GM20431 (cell line): ENCODE measurements around the gene PDCD7.
"Not testable (repeated sequence)": the region's sequence is repeated elsewhere in the genome, so short reads cannot be mapped to it uniquely, and the experiment has no call there.

Experiments
- in situ Hi-C: fragments of 300-500 bp; cut with MseI, MboI; formaldehyde crosslinking; loops from one replicate; pipeline ENCODE4 v1.15.0; 2020; ENCODE audit warnings: low sequenced_read_pairs; ENCODE audit not compliant: unreplicated experiment

Gene PDCD7, protein sequence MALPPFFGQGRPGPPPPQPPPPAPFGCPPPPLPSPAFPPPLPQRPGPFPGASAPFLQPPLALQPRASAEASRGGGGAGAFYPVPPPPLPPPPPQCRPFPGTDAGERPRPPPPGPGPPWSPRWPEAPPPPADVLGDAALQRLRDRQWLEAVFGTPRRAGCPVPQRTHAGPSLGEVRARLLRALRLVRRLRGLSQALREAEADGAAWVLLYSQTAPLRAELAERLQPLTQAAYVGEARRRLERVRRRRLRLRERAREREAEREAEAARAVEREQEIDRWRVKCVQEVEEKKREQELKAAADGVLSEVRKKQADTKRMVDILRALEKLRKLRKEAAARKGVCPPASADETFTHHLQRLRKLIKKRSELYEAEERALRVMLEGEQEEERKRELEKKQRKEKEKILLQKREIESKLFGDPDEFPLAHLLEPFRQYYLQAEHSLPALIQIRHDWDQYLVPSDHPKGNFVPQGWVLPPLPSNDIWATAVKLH

DNA sequence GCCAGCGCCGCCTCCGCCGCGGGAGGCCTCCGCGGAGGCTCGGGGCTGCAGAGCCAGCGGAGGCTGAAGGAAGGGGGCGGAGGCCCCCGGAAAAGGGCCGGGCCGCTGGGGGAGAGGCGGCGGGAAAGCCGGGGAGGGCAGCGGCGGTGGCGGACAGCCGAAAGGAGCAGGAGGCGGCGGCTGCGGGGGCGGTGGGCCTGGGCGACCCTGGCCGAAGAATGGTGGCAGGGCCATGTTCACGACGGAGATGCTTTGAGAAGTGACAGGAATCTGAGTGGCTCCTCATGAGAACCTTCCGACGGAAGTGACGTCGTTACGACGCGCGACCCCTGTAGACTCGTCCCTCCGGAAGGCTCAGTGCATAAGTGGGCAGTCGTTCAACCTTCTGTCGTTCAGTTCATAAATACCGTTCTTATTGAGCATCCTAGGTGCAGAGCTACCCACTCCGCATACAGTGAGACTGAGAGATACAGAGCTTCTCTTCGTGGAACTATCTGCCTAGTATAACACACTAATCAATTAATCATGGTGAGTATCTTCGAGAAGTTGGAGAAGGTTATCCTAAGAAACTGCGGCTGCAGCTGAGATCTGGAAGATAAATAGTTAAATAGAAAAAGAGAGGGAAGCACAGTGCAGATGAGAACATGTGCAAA, at the start of gene PDCD7:
Gene PDCD7, minus strand, starts transcription at position 261 of the 653 bp plus-strand sequence. Its CDS starts 27 bp downstream, at position 234.
- in situ Hi-C loops = no loop called here

GRCh38 chr15:65182538-65182937, 48.9 kb upstream of the PDCD7 start:
- in situ Hi-C loops = loop anchor here (10.0 kb wide), 1 partner anchor 102 kb away; the partner anchor contains the start of gene PARP16

GRCh38 chr15:65181582-65182353, 48.2 kb upstream of the PDCD7 start:
- in situ Hi-C loops = loop anchor here (10.0 kb wide), 1 partner anchor 103 kb away; the partner anchor contains the start of gene PARP16

GRCh38 chr15:65180167-65180566, 46.6 kb upstream of the PDCD7 start:
- in situ Hi-C loops = loop anchor here (10.0 kb wide), 1 partner anchor 105 kb away; the partner anchor contains the start of gene PARP16

GRCh38 chr15:65177901-65178300, 44.3 kb upstream of the PDCD7 start:
- in situ Hi-C loops = no loop called here

- in situ Hi-C loops = no loop called here
Measured at GRCh38 chr15:65176056-65176455, 42.4 kb upstream of the PDCD7 start.

- in situ Hi-C loops = no loop called here
Measured at GRCh38 chr15:65175511-65175910, 41.9 kb upstream of the PDCD7 start.

GRCh38 chr15:65174509-65174908, 40.9 kb upstream of the PDCD7 start:
- in situ Hi-C loops = no loop called here

DNA sequence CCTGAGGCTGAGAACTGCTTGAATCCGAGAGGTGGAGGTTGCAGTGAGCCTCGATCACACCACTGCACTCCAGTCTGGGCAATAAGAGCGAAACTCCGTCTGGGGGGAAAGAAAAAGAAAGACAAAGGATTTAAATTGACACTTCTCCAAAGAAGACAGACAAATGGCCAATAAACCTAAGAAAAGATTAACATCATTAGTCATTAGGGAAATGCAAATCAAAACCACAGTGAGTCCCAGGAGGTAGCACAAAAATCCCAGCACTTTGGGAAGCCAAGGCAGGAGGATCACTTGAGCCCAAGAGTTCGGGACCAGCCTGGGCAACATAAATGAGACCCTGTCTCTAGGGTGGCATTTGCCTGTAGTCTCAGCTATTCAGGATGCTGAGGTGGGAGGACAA, 38.9 kb upstream of the PDCD7 start:
- in situ Hi-C loops = no loop called here

- in situ Hi-C loops = no loop called here
Measured at GRCh38 chr15:65171428-65171827, 37.8 kb upstream of the PDCD7 start.

- in situ Hi-C loops = no loop called here
Measured at GRCh38 chr15:65165875-65166274, 32.3 kb upstream of the PDCD7 start.

DNA sequence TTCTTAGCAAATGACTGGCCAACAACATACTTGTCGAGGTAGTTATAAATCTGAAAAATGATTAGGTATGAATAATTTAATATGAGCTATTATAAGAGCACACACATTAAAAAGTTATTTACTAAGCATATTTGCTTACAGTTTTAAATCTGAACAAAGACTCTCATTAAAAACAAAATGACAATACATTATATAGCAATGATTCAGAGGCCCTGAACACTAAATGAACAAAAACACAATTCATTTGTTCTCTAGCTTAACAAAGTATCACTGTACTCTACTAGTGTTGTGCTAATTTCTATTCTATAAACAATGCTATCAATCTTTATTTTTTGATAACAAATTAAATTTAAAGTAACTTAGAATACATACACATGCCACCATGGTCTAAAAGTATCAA, 30.5 kb upstream of the PDCD7 start:
- in situ Hi-C loops = no loop called here

GRCh38 chr15:65163041-65163440, 29.4 kb upstream of the PDCD7 start:
- in situ Hi-C loops = no loop called here

- in situ Hi-C loops = no loop called here
Measured at GRCh38 chr15:65156692-65157091, 23.1 kb upstream of the PDCD7 start.

GRCh38 chr15:65154720-65155119, 21.1 kb upstream of the PDCD7 start:
- in situ Hi-C loops = no loop called here

GRCh38 chr15:65147902-65148301, 14.3 kb upstream of the PDCD7 start:
- in situ Hi-C loops = no loop called here

- in situ Hi-C loops = no loop called here
Measured at GRCh38 chr15:65146438-65146837, 12.8 kb upstream of the PDCD7 start.

DNA sequence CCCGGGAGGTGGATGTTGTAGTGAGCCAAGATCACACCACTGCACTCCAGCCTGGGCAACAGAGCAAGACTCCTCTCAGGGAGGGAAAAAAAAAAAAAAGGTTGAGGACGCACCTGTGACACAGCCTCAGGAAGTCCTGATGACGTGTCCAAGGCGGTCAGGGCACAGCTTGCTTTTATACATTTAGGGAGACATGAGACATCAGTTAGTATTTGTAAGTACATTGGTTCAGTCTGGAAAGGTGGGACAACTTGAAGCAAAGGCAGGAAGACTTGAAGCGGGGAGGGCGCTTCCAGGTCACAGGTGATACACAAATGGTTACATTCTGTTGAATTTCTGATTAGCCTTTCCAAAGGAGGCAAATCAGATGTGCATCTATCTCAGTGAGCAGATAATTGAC, 5.0 kb upstream of the PDCD7 start:
- in situ Hi-C loops = not testable (repeated sequence)

- in situ Hi-C loops = not testable (repeated sequence)
Measured at GRCh38 chr15:65137893-65138292, 4.3 kb upstream of the PDCD7 start.

DNA sequence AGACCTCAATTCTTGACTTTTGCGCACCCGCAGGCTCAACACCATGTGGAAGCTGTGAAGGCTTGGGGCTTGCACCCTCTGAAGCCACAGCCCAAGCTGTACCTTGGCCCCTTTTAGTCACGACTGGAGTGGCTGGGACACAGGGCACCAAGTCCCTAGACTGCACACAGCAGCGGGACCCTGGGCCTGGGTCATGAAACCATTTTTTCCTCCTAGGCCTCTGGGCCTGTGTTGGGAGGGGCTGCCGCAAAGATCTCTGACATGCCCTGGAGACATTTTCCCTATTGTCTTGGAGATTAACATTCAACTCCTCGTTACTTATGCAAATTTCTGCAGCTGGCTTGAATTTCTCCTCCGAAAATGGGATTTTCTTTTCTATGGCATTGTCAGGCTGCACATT, 3.5 kb upstream of the PDCD7 start:
- in situ Hi-C loops = not testable (repeated sequence)
